SK-N-MC (cell line): Measurements from ENCODE around the gene ELFN2.

Source experiments
- DNase-seq: peaks from one replicate; pipeline ENCODE4 v3.0.0-alpha.2; 2011; ENCODE audit warnings: low read depth, low spot score
- H3K27ac ChIP-seq: fragments of 200-600 bp; sonication (generic); 2 replicates; pipeline ENCODE4 v1.5.1; 2016; ENCODE audit warnings: mixed run types
- H3K36me3 ChIP-seq: fragments of 200-600 bp; sonication (generic); 2 replicates; pipeline ENCODE4 v1.6.1; 2017; ENCODE audit warnings: antibody characterized with exemption, low read length, mixed read lengths; ENCODE audit not compliant: insufficient read depth
- H3K4me3 ChIP-seq: fragments of 200-600 bp; sonication (generic); 2 replicates; pipeline ENCODE4 v1.5.1; 2016
- H3K9ac ChIP-seq: fragments of 200-600 bp; sonication (generic); 2 replicates; pipeline ENCODE4 v1.8.0; 2017; ENCODE audit warnings: mixed run types, mixed read lengths; ENCODE audit not compliant: insufficient read length
- H3K9me3 ChIP-seq: fragments of 200-600 bp; sonication (generic); 2 replicates; pipeline ENCODE4 v1.6.1; 2017; ENCODE audit warnings: low read depth, mild to moderate bottlenecking, antibody characterized with exemption, low read length, moderate library complexity, mixed read lengths
- EZH2 ChIP-seq: fragments of 200-600 bp; sonication (generic); IDR thresholded peaks from one replicate; pipeline ENCODE4 v1.6.1; 2017; ENCODE audit warnings: antibody characterized with exemption
- FOXP2 ChIP-seq: optimal IDR thresholded peaks from 2 replicates; pipeline ENCODE3; 2011; ENCODE audit warnings: mild to moderate bottlenecking, moderate library complexity; ENCODE audit not compliant: insufficient read depth; ENCODE audit errors: extremely low read length, control extremely low read depth
- POLR2AphosphoS5 ChIP-seq: IDR thresholded peaks from 2 replicates; pipeline ENCODE4 v1.6.1; 2012; ENCODE audit warnings: mild to moderate bottlenecking, low read depth, low read length, borderline replicate concordance

The ELFN2 gene

DNA sequence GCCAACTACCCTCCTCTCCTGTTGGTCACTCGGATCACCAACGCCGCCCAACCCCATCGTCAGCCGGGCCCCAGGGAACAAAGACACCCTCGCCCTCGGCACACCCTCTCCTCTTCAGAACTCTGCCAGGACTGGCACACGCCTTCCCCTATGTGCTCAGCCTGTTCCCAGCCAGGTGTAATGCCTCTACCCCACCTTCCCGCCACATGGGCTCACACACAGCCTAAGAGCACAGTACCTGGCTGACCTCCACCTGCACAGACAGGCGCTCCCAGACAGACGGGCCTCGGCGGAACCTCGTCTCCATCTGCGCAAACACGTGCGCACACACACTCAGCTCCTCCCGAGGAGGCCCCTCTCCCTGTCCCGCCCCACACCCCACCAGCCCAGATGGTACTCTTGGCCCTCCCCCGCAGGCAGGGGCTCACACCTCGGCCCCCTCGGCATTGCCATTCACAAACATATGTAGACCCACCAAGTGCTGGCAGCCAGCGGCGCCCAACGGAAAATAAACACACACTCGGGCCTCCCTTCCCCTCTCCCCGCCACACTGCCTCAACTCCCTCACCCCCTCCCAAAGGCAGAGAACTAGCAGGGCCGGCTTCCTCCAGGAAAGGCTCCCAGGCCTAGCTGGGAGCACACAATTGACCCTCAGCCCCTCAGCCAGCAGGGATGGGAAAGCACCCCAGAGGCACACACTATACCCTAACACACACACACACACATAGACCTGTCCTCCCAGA is 8.5 kb downstream of the ELFN2 start:
- no peak overlapping the region for H3K4me3 ChIP-seq
- H3K9ac ChIP-seq, result no peak overlapping the region
- TF ChIP-seq FOXP2 (no peak), EZH2 (no peak), POLR2AphosphoS5 (no peak)
- H3K36me3 ChIP-seq, result no peaks in the 10 kb centered on the region
- no peak overlapping the region for H3K27ac ChIP-seq
- no peaks in the 10 kb centered on the region for H3K9me3 ChIP-seq
- no peak for DNase-seq

DNA sequence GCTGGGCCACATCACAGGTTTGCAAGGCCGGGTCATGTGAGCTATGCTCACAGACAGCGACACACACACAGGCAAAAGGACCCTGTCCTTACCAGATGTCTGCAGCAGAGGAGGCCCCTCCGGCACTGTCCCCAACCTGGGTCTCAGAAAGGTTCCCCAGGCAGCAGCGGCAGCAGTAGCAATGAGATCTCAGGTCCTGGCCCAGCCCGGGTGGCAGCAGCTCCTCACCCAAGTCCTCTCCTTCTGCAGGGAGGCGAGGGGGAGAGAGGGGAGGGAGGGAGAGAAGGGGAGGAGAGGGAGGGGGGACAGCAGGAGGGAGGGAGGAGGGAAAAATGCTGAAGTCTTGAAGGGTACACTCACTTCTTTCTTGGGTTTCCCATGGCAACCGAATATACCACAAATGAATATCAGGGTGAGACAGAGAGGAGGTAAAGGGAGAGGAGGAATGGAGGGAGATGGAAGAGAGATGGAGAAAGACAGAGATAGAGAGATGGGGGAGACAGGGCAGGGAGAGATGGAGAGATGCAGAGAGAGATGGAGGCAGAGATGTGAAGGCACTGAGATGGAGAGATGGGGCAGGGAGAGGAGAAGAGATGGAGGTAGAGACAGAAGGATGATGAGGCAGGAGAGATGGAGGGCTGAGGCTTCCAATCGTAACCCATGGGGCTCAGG is 9.5 kb downstream of the ELFN2 start:
- TF ChIP-seq POLR2AphosphoS5 (no peak), EZH2 (no peak), FOXP2 (no peak)
- no peaks in the 10 kb centered on the region for H3K9me3 ChIP-seq

DNA sequence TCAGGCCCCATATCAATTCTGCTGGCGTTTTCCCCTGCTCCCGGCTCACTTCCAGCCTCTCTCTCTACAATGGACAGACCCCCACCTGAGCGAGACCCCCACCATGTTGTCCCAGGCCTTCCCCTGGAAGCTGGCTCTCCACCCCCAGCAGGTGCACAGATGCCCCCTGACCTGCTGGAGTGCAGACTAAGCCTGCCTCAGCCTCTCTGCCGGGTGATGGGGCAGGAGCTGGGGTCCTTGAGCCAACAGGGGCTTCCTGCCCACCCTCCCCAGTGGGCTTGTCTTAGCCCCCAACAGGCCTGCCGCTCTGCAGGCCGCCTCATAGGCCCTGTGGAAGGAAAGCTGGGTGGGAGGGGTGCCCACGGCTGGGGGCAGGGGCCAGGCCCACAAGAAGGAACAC is 10.0 kb downstream of the ELFN2 start:
- Histone ChIP-seq H3K4me3 (no peak overlapping the region), H3K27ac (no peak overlapping the region), H3K9ac (no peak overlapping the region), H3K36me3 (no peaks in the 10 kb centered on the region), H3K9me3 (no peaks in the 10 kb centered on the region)
- TF ChIP-seq POLR2AphosphoS5 (no peak), EZH2 (no peak), FOXP2 (no peak)
- no peak for DNase-seq

More for the DNA sequence above, 9.5 kb downstream of the ELFN2 start:
- DNase-seq, result no peak
- no peak overlapping the region for H3K27ac ChIP-seq
- H3K9ac ChIP-seq, result no peak overlapping the region
- H3K4me3 ChIP-seq, result no peak overlapping the region
- H3K36me3 ChIP-seq, result no peaks in the 10 kb centered on the region

DNA sequence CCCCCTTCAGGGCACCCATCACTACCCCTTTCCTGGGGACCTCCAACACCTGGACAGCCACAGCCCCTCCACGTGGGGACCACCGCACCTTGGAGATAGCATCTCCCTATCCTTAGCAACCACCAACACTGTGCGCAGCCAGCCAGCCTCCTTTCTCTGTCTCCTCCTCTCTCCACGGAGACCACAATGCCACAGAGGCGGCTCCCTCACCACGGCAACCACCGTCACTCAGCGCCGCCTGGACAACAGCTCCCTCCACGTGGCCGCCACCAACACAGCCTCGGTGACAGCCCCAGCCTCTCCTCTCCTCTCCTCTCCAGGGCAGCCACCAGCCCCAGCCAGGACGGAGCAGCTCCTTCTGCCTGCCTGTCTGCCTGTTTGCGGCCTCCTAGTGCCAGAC is 10.5 kb downstream of the ELFN2 start:
- Histone ChIP-seq H3K9me3 (no peaks in the 10 kb centered on the region), H3K4me3 (no peak overlapping the region), H3K27ac (no peak overlapping the region), H3K36me3 (no peaks in the 10 kb centered on the region), H3K9ac (no peak overlapping the region)
- no peak for TF ChIP-seq FOXP2
- no peak for TF ChIP-seq POLR2AphosphoS5
- TF ChIP-seq EZH2, result no peak
- no peak for DNase-seq

DNA sequence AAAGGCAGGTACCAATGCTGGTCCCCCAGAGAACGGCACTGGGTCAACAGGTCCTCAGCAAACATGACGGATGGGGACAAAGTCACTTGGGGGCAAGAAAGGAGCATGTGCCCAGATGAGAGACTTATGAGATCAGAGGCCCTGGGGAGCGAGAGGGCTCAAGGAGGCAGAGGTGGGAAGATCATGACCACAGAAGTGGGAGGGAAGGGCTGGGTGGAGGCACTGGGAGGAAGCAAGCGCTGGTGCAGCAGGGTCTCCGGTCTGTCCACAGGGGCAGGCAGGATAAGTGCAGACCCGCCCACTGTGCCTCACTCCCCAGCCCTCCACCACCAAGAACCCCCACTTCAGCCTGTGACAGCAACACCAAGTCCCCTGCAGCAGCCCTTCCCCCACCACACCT is 10.9 kb downstream of the ELFN2 start:
- Histone ChIP-seq H3K4me3 (no peak overlapping the region), H3K36me3 (no peaks in the 10 kb centered on the region), H3K9me3 (no peaks in the 10 kb centered on the region), H3K9ac (no peak overlapping the region), H3K27ac (no peak overlapping the region)
- DNase-seq, result no peak
- TF ChIP-seq EZH2, result no peak
- TF ChIP-seq FOXP2, result no peak
- no peak for TF ChIP-seq POLR2AphosphoS5

DNA sequence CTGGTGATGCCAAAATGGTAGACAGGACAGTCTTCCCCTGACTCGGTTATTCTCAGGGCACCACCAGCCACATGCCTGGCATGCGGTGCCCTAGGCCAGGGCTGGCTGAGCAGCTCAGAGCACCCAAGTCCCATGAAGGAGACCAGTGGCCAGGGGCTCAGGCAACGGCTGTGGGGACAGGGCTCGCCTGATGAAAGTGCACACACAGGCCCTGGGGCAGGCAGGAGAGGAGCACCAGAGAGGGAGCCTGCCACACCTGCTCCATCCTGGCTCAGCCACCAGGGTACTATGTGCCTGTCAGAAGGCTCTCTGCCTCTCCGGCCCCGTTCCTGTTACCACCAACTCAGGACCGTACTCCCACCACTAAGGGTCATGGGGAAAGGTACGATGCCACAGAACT is 12.1 kb downstream of the ELFN2 start:
- TF ChIP-seq POLR2AphosphoS5, result no peak
- TF ChIP-seq FOXP2, result no peak
- no peak for TF ChIP-seq EZH2
- no peak overlapping the region for H3K27ac ChIP-seq

DNA sequence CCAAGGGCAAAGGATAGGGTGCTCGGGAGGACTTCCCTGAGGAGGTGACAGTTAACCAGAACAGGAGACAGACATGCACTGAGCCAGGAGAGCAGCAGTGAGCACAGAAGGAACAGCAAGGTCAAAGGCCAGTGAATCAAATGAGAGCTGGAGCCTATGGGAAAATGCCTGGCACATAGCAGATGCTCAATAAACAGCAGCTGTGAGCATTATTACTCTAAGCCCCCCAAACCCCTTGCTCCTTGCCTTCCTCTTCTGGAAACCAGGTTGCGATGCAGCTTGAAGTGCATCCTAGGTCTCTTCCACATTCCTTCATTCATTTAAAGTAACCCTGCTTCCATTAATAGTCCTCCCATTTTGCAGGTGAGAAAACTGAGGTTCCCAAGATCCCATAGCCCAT is 13.0 kb downstream of the ELFN2 start:
- no peak overlapping the region for H3K9ac ChIP-seq
- TF ChIP-seq POLR2AphosphoS5 (no peak), FOXP2 (no peak), EZH2 (no peak)
- H3K4me3 ChIP-seq, result no peak overlapping the region
- no peaks in the 10 kb centered on the region for H3K36me3 ChIP-seq
- DNase-seq, result no peak
- no peak overlapping the region for H3K27ac ChIP-seq
- H3K9me3 ChIP-seq, result no peaks in the 10 kb centered on the region

More for the DNA sequence above, 12.1 kb downstream of the ELFN2 start:
- H3K4me3 ChIP-seq, result no peak overlapping the region
- DNase-seq, result no peak
- H3K9me3 ChIP-seq, result no peaks in the 10 kb centered on the region
- H3K36me3 ChIP-seq, result no peaks in the 10 kb centered on the region
- no peak overlapping the region for H3K9ac ChIP-seq

DNA sequence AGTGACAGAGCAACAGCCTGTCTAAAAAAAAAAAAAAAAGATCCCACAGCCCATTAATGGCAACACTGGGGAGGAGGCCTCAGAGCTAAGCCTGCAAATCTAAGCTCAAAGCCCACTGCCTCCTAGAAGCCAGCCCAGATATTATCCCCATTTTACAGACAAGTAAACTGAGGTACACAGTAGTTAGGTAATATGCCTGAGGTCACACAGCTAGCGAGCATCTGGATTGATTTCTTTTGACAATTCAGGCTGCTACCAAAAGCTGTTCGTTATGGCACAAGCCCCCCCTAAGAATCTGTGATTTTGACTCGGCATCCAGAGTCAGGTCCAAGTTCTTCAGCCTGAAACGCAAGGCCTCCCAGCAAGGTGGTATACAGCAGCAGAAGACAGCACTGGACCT is 13.7 kb downstream of the ELFN2 start:
- no peak for DNase-seq

DNA sequence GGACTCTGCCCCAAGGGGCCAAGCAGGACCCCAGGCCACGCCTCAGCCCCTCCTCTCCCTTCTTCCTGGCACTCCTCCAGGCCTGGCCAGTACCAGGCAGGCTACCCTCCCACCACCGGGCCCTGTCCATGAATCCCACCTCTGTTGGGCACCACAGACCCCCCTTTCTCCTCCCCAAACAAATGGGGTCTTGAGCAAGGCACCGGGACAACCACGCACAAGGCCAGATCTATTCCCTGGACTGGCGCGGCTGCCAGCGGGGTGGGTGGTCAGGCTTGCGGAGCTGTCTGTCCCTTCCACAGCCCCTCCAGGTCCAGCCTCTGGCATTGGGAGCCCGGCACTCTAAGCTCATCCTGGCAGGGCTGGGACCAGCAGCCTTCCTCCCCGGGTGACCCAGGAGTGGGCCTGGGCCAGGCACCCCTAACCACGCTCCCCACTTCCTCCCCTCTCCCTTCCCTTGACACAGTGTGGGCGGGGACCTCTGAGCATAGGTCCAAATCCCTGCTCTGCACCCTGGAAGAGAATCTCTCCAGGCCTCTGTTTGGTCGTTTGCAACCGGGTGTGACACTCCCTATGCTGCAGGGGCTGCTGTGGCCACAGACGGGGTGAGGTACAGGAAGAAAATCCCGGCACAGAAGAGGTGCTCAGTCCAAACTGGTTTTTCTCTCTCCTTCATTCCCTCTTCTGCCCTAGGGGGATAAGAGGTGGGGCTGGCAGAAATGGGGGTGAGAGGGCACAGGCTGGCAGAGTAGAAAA is 14.6 kb downstream of the ELFN2 start:
- Histone ChIP-seq H3K9me3 (no peaks in the 10 kb centered on the region), H3K27ac (no peak overlapping the region), H3K9ac (no peak overlapping the region), H3K4me3 (no peak overlapping the region), H3K36me3 (no peaks in the 10 kb centered on the region)
- TF ChIP-seq EZH2 (no peak), POLR2AphosphoS5 (no peak)
- DNase-seq, result no peak

More for the DNA sequence above, 13.7 kb downstream of the ELFN2 start:
- Histone ChIP-seq H3K9me3 (no peaks in the 10 kb centered on the region), H3K36me3 (no peaks in the 10 kb centered on the region), H3K27ac (no peak overlapping the region), H3K4me3 (no peak overlapping the region), H3K9ac (no peak overlapping the region)
- TF ChIP-seq POLR2AphosphoS5, result no peak
- TF ChIP-seq FOXP2, result no peak
- no peak for TF ChIP-seq EZH2
